Left ventricle myocardium superior (tissue), 1 donor: Measurements from ENCODE around the gene OBSCN. TPM values are rescaled to one million over a fixed set of nuclear protein-coding genes. Genes with fewer than 3 reads are reported as not detected.
A peak's percentile ranks its signal among the peaks of the same experiment; 100 is the strongest.

Source experiments
- ATAC-seq: fragments of 200-7000 bp; cut with Tn5 transposase; one replicate; pipeline ENCODE4 v1.9.1; 2020; ENCODE audit warnings: mild to moderate bottlenecking, moderate library complexity
- DNase-seq: peaks from one replicate; pipeline ENCODE4 v3.0.0-alpha.2; 2020
- intact Hi-C: fragments of 100-400 bp; cut with micrococcal nuclease; formaldehyde crosslinking; loops from one replicate; pipeline ENCODE4 v1.11.0; 2022
- total RNA-seq: library from RNA; stranded (reverse); fragmentation: NEBNext Ultra II Directional; extraction: Animal tissue kit (Norgen Biotek cat#: 25700); gene quantifications from one replicate; pipeline ENCODE4 v1.2.1, GENCODE V29; 2021
- donor health status: DM: no; HTN: yes; CAD: no; lungs with severe emphysema.

Gene OBSCN
- total RNA-seq, 1 donor from 2014 or later, result 316 TPM

DNA sequence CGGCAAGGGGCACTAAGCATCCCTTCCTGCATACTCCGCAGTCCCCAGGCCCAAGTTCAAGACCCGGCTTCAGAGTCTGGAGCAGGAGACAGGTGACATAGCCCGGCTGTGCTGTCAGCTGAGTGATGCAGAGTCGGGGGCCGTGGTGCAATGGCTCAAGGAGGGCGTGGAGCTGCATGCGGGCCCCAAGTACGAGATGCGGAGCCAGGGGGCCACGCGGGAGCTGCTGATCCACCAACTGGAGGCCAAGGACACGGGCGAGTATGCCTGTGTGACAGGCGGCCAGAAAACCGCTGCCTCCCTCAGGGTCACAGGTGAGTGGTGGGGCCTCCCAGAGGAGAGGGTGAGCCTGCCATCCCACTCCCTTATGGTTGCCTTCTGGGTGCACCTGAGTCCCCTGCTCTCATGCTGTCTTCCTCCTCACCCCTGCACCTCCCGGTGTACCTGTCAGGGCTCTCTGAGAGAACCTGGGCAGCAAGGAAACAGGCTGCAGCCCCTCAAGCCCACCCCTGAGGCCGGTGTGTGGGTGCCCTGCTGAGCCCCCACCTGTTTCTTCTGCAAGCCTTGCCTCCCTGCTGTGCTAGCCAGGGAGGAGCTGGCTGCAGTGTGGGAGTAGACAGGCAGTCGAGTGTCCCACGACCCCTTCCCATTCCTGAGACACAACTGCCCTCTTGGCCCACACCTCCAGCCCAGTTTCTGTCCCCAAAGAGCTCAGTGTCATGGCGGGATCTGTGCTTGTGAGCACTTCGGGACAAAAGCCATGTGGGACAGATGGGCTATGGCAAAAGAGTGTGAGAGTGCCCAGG, 99.6 kb downstream of the OBSCN start:
- DNase-seq, result peak; percentile 24
- intact Hi-C loops, result no loop called here
- ATAC-seq, result peak; percentile 1

DNA sequence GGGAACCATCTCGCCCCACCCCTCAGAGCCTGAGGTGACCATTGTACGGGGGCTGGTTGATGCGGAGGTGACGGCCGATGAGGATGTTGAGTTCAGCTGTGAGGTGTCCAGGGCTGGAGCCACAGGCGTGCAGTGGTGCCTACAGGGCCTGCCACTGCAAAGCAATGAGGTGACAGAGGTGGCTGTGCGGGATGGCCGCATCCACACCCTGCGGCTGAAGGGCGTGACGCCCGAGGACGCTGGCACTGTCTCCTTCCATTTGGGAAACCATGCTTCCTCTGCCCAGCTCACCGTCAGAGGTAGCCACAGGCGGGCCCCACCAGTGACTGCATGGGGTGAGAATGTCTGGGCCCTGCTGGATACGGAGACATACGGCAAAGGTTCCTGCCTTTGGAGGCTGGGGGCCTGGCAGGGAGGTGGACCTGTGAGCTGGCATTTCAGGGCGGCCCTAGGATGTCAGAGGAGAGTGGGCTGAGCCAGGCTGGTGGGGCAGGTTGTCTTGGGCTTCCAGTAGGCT, 100.3 kb downstream of the OBSCN start:
- intact Hi-C loops, result no loop called here
- DNase-seq, result peak; percentile 21
- no peak for ATAC-seq

DNA sequence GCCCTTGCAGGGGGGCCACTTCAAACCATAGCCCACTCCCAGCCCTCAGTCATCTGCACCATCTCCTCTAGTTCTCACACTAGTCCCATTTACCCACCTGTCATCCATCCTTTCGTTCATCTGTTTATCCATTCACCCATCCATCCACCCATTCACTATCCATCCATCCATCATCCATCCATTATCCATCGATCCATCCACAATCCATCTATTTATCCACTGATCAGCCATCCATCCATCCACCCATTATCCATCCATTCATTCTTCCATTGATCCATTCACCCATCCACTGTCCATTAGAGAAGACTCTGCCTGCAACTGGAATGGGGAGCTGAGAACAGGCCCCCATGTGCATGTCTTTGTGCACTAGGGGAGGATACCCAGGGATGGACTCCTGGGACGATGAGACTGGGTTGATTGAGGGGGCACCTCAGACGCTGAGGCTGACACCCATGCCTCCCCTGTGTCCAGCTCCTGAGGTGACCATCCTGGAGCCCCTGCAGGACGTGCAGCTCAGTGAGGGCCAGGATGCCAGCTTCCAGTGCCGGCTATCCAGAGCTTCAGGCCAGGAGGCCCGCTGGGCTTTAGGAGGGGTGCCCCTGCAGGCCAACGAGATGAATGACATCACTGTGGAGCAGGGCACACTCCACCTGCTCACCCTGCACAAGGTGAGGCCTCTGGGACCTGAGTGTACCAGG, 100.9 kb downstream of the OBSCN start:
- no peak for ATAC-seq
- DNase-seq, result peak; percentile 21
- intact Hi-C loops, result no loop called here

DNA sequence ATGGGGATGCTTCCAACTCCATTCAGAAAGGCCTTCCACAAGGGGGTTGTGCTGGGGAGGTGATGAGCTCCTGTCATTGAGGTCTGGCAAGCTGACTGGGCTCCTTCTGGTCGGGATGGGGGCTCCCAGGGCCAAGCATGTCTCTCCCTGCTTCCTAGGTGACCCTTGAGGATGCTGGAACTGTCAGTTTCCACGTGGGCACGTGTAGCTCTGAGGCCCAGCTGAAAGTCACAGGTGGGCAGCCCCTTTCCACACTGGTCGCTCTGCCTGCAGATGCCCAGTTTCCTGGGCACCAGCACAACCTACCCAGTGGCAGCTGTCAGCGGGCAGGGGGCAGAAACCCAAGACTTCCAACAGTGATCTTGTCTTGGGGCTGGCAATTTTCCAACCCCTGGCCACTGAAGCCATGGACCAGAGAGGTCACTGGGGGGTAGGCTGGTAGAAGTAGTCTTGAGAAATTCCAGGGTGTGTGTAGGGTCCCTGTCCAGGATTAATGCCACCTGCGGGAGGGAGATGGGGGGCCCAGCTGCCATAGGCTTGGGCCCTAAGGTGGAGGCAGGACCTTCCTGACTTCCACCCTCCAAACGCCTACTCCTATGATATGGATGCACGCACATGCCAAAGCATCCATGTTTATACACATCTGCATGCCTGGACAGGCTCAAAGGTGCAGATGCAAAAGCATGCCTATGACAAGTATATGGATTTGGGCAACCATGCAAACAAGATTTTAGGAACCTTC, 101.7 kb downstream of the OBSCN start:
- DNase-seq (peak; percentile 12), ATAC-seq (no peak)
- intact Hi-C loops, result no loop called here

DNA sequence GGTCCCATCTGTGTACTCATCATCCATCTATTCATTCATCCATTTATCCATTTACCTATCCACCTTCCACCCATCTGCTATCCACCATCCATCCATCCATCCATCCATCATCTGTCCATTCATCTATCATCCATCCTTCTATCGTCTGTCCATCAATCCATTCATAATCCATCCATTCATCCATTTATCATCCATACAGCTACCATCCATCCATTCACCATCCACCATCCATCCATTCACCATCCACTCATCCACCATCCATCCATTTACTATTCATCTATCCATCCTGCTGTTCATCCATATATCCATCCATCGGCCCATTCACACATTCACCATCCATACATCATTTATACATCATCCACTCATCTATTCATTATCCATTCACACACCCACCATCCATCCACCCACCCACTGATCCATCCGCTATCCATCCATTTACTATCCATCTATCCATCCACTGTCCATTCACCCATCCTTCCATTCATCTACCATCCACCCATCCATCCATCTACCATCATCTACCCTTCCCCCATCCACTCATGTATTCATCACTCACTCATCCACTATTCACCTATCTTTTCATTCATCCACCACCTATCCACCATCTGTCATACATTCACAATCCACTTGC, 102.4 kb downstream of the OBSCN start:
- DNase-seq (no peak), ATAC-seq (no peak)
- intact Hi-C loops, result no loop called here

DNA sequence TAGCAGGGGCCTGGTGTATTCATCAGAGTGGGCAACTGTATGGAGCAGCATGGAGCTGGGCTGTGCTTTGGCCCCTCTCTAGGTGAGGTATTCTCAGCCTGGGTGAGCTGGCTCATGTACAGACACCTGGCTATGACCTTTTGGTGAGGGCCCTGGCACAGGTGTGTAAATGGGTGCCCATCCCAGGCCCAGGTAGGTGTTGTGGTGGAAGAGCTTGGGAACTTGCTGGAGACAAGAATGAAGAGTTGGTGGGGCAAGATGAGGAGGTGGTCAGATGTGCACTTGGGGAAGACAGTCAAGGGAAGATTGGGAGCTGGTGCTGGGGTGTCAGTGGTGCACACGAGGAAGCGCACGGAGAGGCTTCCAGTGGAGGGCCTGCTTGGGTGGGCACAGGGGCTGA, 103.2 kb downstream of the OBSCN start:
- intact Hi-C loops, result no loop called here
- ATAC-seq, result no peak
- no peak for DNase-seq

DNA sequence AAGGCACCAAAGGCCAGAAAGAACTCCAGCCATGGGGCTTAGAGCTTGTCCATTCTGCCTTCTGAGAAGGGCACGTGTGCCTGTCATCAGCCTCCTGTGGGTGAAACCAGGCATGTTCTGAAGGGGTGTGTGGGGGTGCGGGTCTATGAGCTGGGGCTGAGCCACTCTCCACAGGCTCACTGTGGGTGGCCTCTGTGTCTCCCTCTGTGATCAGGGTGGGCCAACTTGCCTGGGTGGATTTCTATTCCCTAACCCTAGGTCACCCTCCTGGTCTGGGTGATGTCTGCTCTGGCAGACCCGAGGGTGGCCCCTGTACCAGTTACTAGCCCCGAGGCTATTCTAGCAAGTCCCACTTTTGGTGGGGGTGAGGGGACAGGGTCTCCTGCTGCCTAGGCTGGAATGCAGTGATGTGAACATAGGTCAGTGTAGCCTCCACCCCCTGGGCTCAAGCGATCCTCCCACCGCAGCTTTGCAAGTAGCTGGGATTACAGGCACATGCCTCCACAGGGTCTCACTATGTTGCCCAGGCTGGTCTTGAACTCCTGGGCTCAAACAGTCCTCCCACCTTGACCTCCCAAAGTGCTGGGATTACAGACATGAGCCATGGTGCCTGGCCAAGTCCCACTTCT, 104.4 kb downstream of the OBSCN start:
- intact Hi-C loops, result no loop called here
- DNase-seq (peak; percentile 18), ATAC-seq (no peak)

DNA sequence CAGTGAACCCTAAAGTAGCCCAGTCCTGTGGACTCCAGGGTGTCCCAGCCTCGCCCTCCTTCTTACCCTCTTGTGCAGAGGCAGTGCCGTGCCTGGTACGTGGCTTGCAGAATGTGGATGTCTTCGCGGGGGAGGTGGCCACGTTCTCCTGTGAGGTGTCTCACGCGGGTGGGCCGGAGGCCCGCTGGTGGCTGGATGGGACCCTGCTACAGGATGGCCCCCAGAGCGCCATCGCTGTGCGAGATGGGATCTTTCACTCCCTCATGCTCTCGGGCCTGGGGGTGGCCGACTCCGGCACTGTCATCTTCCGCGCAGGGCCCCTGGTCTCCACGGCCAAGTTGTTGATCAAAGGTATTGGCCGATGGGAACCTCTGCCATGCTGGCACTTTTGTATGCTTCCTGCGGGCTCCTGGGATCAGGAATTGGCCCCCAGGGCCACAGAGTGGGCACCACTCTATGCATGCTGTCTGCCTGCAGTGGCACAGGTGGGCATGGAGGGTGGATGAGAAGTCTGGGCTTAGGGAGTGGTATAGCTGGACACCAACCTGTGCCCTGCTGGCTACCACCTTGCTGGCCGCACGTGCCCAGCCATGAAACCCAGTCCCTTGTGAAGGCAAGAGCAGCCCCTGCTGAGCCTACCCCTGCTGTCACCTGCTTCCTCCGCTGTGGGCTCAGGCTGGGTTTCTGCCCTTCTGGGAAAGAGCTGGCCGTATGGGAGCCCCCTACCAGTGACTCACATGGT, 105.9 kb downstream of the OBSCN start:
- intact Hi-C loops, result no loop called here
- ATAC-seq (no peak), DNase-seq (peak; percentile 16)

DNA sequence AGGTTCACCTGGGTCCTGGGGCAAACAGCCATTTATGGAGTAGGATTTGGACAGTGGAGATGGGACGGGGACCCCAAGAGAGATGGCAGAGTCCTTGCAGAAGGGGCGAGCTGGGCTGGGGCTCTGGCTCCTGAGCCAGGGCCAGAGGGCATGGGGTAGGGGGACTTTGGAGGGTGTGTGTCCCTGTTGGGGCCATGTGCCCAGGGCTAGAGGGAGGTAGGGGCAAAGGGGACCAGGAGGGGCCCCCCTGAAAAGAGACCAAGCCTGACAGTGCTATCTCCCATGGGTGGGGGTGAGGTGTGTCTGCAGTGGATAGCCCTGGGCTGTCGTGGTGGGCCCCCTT, 106.4 kb downstream of the OBSCN start:
- intact Hi-C loops, result no loop called here
- DNase-seq, result no peak
- no peak for ATAC-seq

DNA sequence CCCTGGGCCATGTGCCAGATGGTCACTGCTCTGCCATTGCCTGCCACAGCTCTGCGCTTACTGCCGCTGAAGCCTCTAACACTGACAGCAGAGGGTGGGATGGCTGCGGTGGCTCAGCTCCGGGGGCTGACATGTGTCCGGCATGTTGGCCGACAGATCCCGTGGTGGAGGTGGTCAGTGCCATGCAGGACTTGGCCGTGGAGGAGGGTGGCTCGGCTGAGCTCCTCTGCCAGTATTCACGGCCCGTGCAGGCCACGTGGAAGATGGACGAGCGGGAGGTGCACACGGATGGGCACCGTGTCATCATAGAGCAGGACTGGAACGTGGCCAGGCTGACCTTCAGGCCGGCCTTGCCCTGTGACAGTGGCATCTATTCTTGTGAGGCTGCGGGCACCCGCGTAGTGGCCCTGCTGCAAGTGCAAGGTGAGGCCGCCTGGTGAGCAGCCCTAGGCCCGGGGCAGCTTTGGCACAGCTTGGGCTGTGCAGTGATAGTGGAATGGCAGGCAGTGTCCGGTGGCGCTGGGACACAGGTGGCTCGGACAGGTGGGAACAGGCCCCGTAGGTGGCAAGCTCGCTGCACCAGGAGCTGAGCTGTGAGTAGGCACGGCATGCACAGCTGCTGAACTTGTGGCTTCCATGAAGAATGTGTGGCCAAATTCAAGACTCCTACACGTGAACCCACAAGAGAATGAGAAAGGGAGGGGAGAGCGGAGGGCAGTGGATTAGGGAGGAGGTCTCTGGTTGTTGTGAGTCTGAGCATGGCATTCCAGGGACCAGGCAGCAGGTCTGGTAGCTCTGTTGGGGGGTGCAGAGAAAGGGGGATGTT, 107.0 kb downstream of the OBSCN start:
- DNase-seq (peak; percentile 63), ATAC-seq (peak; percentile 59)
- intact Hi-C loops, result no loop called here

DNA sequence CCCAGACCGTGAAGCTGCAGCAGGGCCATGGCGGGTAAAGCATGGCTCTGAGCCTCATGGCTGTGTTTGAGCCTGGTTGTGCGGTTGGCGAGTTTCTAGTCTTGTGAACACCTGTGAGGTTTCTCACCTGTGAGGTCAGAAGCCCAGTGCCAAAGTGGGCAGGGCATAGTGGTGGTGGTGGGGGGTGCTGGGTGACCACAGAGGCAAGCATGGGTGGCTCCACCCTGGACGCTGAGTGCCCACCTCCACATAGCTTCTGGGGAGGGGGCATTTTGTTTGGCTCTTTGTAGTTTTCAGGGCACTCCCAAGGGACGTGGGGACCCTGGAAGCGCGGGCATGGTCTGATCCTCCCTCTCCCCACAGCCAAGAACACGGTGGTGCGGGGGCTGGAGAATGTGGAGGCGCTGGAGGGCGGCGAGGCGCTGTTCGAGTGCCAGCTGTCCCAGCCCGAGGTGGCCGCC, 107.7 kb downstream of the OBSCN start:
- ATAC-seq (no peak), DNase-seq (peak; percentile 15)
- intact Hi-C loops, result no loop called here

DNA sequence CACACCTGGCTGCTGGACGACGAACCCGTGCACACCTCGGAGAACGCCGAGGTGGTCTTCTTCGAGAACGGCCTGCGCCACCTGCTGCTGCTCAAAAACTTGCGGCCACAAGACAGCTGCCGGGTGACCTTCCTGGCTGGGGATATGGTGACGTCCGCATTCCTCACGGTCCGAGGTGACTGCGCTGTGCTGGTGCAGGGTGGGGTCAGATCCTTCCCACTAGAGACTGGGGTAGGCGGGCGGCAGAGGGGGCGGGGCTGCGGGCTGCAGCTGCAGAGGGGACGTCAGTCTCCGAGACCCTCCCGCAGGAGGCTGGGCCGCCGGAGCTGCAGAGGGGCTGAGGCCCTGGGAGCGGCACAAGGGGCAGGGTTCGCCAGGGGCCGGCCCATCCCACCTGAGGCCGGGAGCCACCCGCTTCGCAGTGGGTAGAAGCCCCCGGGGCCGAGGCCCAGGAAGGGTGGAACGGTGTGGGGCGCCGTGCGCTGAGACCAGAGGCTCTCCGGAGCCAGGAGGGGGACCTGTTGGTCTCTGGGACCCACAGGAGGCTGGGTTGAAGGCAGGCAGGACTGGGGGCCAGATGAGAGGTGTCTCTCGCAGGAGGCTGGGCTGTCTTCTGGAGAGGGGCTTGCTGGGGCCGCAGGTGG, 108.2 kb downstream of the OBSCN start:
- ATAC-seq (no peak), DNase-seq (peak; percentile 30)
- intact Hi-C loops, result no loop called here

DNA sequence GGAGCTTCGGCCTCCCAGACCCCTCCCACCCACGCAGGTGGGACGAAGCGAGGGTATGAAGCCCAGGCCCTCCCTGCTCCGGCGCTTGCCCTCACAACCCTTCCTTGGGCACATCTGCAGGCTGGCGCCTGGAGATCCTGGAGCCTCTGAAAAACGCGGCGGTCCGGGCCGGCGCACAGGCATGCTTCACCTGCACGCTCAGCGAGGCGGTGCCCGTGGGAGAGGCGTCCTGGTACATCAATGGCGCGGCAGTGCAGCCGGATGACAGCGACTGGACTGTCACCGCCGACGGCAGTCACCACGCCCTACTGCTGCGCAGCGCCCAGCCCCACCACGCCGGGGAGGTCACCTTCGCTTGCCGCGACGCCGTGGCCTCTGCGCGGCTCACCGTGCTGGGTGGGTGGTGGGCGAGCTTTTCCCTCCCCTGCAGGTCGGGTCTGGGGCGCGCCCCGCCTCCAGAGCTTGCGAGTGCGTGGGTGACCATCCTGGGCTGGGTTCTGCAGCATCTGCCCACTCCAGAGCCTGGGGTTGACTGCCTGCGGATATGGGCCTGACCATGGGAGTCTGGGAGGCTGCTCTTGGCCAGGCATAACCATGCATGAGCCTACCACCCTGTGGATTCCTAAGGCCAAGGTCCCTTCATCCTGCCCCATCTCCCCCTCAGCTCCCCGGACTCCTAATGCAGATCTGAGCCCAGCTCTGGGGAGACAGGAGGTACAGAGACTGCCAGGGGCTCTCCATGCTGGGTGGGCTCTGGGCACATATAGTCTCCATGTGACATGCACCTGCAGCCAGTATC, 108.9 kb downstream of the OBSCN start:
- DNase-seq (peak; percentile 33), ATAC-seq (no peak)
- intact Hi-C loops, result no loop called here

DNA sequence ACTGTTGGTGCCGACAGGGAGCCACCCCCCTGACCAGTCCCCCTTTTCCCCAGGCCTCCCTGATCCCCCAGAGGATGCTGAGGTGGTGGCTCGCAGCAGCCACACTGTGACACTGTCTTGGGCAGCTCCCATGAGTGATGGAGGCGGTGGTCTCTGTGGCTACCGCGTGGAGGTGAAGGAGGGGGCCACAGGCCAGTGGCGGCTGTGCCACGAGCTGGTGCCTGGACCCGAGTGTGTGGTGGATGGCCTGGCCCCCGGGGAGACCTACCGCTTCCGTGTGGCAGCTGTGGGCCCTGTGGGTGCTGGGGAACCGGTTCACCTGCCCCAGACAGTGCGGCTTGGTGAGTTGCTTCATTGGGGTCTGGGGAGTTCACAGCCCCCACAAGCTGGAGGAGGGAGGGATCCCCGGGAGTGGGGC, 109.6 kb downstream of the OBSCN start:
- no peak for ATAC-seq
- intact Hi-C loops, result no loop called here
- peak; percentile 11 for DNase-seq

DNA sequence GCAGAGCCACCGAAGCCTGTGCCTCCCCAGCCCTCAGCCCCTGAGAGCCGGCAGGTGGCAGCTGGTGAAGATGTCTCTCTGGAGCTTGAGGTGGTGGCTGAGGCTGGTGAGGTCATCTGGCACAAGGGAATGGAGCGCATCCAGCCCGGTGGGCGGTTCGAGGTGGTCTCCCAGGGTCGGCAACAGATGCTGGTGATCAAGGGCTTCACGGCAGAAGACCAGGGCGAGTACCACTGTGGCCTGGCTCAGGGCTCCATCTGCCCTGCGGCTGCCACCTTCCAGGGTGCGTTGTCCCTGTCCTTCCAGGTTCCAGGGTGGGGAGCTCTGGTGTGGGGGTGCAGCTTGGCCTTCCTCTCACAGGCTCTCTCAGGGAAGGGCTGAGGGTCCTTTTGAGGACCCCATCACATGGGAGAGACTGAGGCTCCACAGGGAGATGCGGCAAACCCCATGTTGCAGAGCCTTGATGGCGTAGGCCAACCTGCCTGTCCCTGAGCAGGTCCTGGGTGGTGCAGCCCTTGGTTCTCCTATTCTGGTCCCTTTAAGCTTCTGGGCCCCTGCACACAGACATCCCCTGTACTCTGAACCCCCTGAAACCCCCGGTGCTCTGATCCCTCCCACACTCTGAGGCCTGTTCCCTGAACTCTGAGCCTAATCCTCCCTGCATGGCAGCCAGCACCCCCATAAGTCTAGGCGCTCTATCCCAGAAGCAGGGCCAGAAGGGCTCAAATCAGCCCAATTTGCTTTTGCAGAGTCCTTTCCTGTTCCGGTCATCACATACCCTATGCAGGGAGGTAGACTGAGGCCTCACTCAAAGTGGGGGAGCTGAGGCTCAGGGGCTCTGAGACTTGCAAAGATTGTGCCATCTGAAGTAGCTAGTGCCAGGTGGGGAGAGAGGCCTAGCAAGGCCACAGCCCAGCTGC, 110.3 kb downstream of the OBSCN start:
- ATAC-seq, result no peak
- peak; percentile 18 for DNase-seq
- intact Hi-C loops, result no loop called here
